Testis (tissue), 2 donors: Measurements from ENCODE around the gene CARMIL3.

Experiments used
- POLR2A ChIP-seq: fragments of 450-650 bp; IDR thresholded peaks from one replicate; pipeline ENCODE4 v1.6.1; 2017; ENCODE audit warnings: antibody characterized with exemption, mild to moderate bottlenecking, moderate library complexity
- TF ChIP-seq, protein P1 (sequence below), 3 experiments: fragments of 450-650 bp in 2 of 3; fragments of 200-600 bp in 1 of 3; sonication (generic) in 1 of 3; IDR thresholded peaks; one replicate each; pipeline ENCODE4 v1.5.1; 2016 to 2019; ENCODE audit warnings: antibody characterized with exemption in 3 of 3, mild to moderate bottlenecking in 2 of 3, moderate library complexity in 1 of 3

- TF ChIP-seq, protein P1, sequence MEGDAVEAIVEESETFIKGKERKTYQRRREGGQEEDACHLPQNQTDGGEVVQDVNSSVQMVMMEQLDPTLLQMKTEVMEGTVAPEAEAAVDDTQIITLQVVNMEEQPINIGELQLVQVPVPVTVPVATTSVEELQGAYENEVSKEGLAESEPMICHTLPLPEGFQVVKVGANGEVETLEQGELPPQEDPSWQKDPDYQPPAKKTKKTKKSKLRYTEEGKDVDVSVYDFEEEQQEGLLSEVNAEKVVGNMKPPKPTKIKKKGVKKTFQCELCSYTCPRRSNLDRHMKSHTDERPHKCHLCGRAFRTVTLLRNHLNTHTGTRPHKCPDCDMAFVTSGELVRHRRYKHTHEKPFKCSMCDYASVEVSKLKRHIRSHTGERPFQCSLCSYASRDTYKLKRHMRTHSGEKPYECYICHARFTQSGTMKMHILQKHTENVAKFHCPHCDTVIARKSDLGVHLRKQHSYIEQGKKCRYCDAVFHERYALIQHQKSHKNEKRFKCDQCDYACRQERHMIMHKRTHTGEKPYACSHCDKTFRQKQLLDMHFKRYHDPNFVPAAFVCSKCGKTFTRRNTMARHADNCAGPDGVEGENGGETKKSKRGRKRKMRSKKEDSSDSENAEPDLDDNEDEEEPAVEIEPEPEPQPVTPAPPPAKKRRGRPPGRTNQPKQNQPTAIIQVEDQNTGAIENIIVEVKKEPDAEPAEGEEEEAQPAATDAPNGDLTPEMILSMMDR (IDR thresholded peaks at IDR 0.05) = peak; percentile 77 to 96 (median 94)
- no peak for TF ChIP-seq POLR2A
Measured at GRCh38 chr14:24013654-24014514, 37.9 kb upstream of the CARMIL3 start.
